ENCODE measurements around the gene PILRA.

The PILRA gene

GRCh38 chr7:100366411-100367250 lies 6.7 kb upstream of the PILRA start:
- H3K36me3 ChIP-seq (ENCODE audit: control insufficient read depth, insufficient read depth, low read length) = no peaks in the 10 kb centered on the region; the same call in 1 of the 2 replicates

GRCh38 chr7:100367251-100367620 lies 6.1 kb upstream of the PILRA start:
- no peak for DNase-seq (ENCODE audit: extremely low read depth, insufficient read length)
- Histone ChIP-seq H3K27me3 (replicated peaks; ENCODE audit: control insufficient read depth, insufficient read depth, low read length) (no peaks in the 10 kb centered on the region), H3K36me3 (ENCODE audit: control insufficient read depth, insufficient read depth, low read length) (no peaks in the 10 kb centered on the region), H3K4me3 (replicated peaks; ENCODE audit: low read depth, low read length) (no peak overlapping the region)
- TF ChIP-seq CTCF (IDR thresholded peaks at IDR 0.05; ENCODE audit: insufficient read depth, low read length, poor library complexity, severe bottlenecking) = no peak

More at GRCh38 chr7:100366411-100367250, 6.7 kb upstream of the PILRA start:
- H3K27me3 ChIP-seq (replicated peaks; ENCODE audit: control insufficient read depth, insufficient read depth, low read length) = no peaks in the 10 kb centered on the region
- TF ChIP-seq CTCF (IDR thresholded peaks at IDR 0.05; ENCODE audit: insufficient read depth, low read length, poor library complexity, severe bottlenecking) = peak; percentile 17
- DNase-seq (ENCODE audit: extremely low read depth, insufficient read length) = peak; percentile 75
- H3K4me3 ChIP-seq (replicated peaks; ENCODE audit: low read depth, low read length) = no peak overlapping the region

GRCh38 chr7:100367676-100368613 lies 5.3 kb upstream of the PILRA start:
- DNase-seq (ENCODE audit: extremely low read depth, insufficient read length) = no peak
- no peak for TF ChIP-seq CTCF (IDR thresholded peaks at IDR 0.05; ENCODE audit: insufficient read depth, low read length, poor library complexity, severe bottlenecking)
- Histone ChIP-seq H3K36me3 (ENCODE audit: control insufficient read depth, insufficient read depth, low read length) (no peaks in the 10 kb centered on the region), H3K4me3 (replicated peaks; ENCODE audit: low read depth, low read length) (no peak overlapping the region), H3K27me3 (replicated peaks; ENCODE audit: control insufficient read depth, insufficient read depth, low read length) (no peaks in the 10 kb centered on the region)

- peak; percentile 80 for DNase-seq (ENCODE audit: extremely low read depth, insufficient read length)
- TF ChIP-seq CTCF (IDR thresholded peaks at IDR 0.05; ENCODE audit: insufficient read depth, low read length, poor library complexity, severe bottlenecking) = no peak
- no peak overlapping the region for H3K4me3 ChIP-seq (replicated peaks; ENCODE audit: low read depth, low read length)
- no peaks in the 10 kb centered on the region for H3K27me3 ChIP-seq (replicated peaks; ENCODE audit: control insufficient read depth, insufficient read depth, low read length)
- no peaks in the 10 kb centered on the region for H3K36me3 ChIP-seq (ENCODE audit: control insufficient read depth, insufficient read depth, low read length)
Measured at GRCh38 chr7:100369105-100369504, 4.2 kb upstream of the PILRA start.

GRCh38 chr7:100370303-100370702 lies 3.0 kb upstream of the PILRA start:
- no peaks in the 10 kb centered on the region for H3K27me3 ChIP-seq (replicated peaks; ENCODE audit: control insufficient read depth, insufficient read depth, low read length)
- DNase-seq (ENCODE audit: extremely low read depth, insufficient read length) = no peak

More at GRCh38 chr7:100370303-100370702, 3.0 kb upstream of the PILRA start:
- Histone ChIP-seq H3K36me3 (ENCODE audit: control insufficient read depth, insufficient read depth, low read length) (no peaks in the 10 kb centered on the region), H3K4me3 (replicated peaks; ENCODE audit: low read depth, low read length) (no peak overlapping the region)
- TF ChIP-seq CTCF (IDR thresholded peaks at IDR 0.05; ENCODE audit: insufficient read depth, low read length, poor library complexity, severe bottlenecking) = no peak

Data from GM06990 (cell line).